WTC11 (cell line): Measurements from ENCODE around the gene FAM13A. TPM values are rescaled to one million over a fixed set of nuclear protein-coding genes. Genes with fewer than 3 reads are reported as not detected.
A peak's percentile ranks its signal among the peaks of the same experiment; 100 is the strongest.

ENCODE experiments used
- ATAC-seq: fragments of 200-7000 bp; cut with Tn5 transposase; 2 replicates; pipeline ENCODE4 v1.10.0; 2021; ENCODE audit warnings: mild to moderate bottlenecking, moderate library complexity
- CTCF ChIA-PET: fragments of 300-600 bp; sonication (Branson Sonifier 250); formaldehyde crosslinking; loops from one replicate; lab custom pipeline; 2021; ENCODE audit warnings: antibody characterized with exemption; lab: Charles Lee
- POLR2A ChIA-PET: fragments of 350-600 bp; sonication (Branson Sonifier 250); formaldehyde crosslinking; loops from one replicate; lab custom pipeline; 2021; ENCODE audit warnings: antibody characterized with exemption; lab: Charles Lee
- DNase-seq: peaks from one replicate; pipeline ENCODE4 v3.0.0; 2021; ENCODE audit warnings: low spot score
- H3K27ac Mint-ChIP-seq: 2 replicates; pipeline ENCODE4 v1.8.0; 2021; ENCODE audit warnings: mixed read lengths
- H3K27me3 Mint-ChIP-seq: 2 replicates; pipeline ENCODE4 v1.8.0; 2021; ENCODE audit warnings: low read depth, mild to moderate bottlenecking, moderate library complexity, mixed read lengths
- H3K36me3 Mint-ChIP-seq: 2 replicates; pipeline ENCODE4 v1.8.0; 2021; ENCODE audit warnings: mixed read lengths
- H3K4me1 Mint-ChIP-seq: 2 replicates; pipeline ENCODE4 v1.8.0; 2022; ENCODE audit warnings: mixed read lengths
- H3K4me3 Mint-ChIP-seq: 2 replicates; pipeline ENCODE4 v1.8.0; 2021; ENCODE audit warnings: mild to moderate bottlenecking, moderate library complexity, mixed read lengths
- H3K9me3 Mint-ChIP-seq: 2 replicates; pipeline ENCODE4 v1.8.0; 2021; ENCODE audit warnings: mixed read lengths
- ATF1 ChIP-seq: sonication (generic); formaldehyde crosslinking; IDR thresholded peaks from 2 replicates; pipeline ENCODE4 v1.8.1; 2023; ENCODE audit warnings: mild to moderate bottlenecking, moderate library complexity, missing genetic modification reagents
- CBFB ChIP-seq: sonication (generic); formaldehyde crosslinking; IDR thresholded peaks from 2 replicates; pipeline ENCODE4 v1.8.1; 2022; ENCODE audit warnings: mild to moderate bottlenecking, low read depth, missing genetic modification reagents
- CREM ChIP-seq: sonication (generic); formaldehyde crosslinking; IDR thresholded peaks from 2 replicates; pipeline ENCODE4 v1.8.1; 2022; ENCODE audit warnings: mild to moderate bottlenecking, missing genetic modification reagents, moderate library complexity
- CTCF ChIP-seq: fragments of 200-600 bp; IDR thresholded peaks from 2 replicates; pipeline ENCODE4 v1.8.0; 2022; ENCODE audit warnings: antibody characterized with exemption
- ELF4 ChIP-seq: sonication (generic); formaldehyde crosslinking; IDR thresholded peaks from 2 replicates; pipeline ENCODE4 v1.8.1; 2022; ENCODE audit warnings: low read depth, mild to moderate bottlenecking, moderate library complexity, missing genetic modification reagents
- EMX1 ChIP-seq: fragments of 250-450 bp; sonication (Bioruptor Pico); IDR thresholded peaks from 2 replicates; pipeline ENCODE4 v1.8.0; 2021; ENCODE audit warnings: mild to moderate bottlenecking
- GABPB1 ChIP-seq: sonication (generic); formaldehyde crosslinking; IDR thresholded peaks from 2 replicates; pipeline ENCODE4 v1.8.1; 2023; ENCODE audit warnings: mild to moderate bottlenecking, missing genetic modification reagents
- GTF2I ChIP-seq: fragments of 250-450 bp; sonication (Bioruptor Pico); conservative IDR thresholded peaks from 2 replicates; pipeline ENCODE4 v1.4.0; 2021; ENCODE audit warnings: mild to moderate bottlenecking
- JAZF1 ChIP-seq: fragments of 250-450 bp; sonication (Bioruptor Pico); IDR thresholded peaks from 2 replicates; pipeline ENCODE4 v1.9.0; 2021; ENCODE audit warnings: moderate library complexity, mild to moderate bottlenecking, inconsistent platforms
- NR2C2 ChIP-seq: sonication (generic); formaldehyde crosslinking; IDR thresholded peaks from 2 replicates; pipeline ENCODE4 v1.8.0; 2022; ENCODE audit warnings: mild to moderate bottlenecking, missing genetic modification reagents
- RELA ChIP-seq: sonication (generic); formaldehyde crosslinking; IDR thresholded peaks from 2 replicates; pipeline ENCODE4 v1.8.1; 2022; ENCODE audit warnings: missing genetic modification reagents, mild to moderate bottlenecking, borderline replicate concordance
- SMAD3 ChIP-seq: sonication (generic); formaldehyde crosslinking; IDR thresholded peaks from 2 replicates; pipeline ENCODE4 v1.8.0; 2022; ENCODE audit warnings: missing genetic modification reagents, mild to moderate bottlenecking, borderline replicate concordance
- SMAD4 ChIP-seq: sonication (generic); formaldehyde crosslinking; IDR thresholded peaks from 2 replicates; pipeline ENCODE4 v1.8.0; 2022; ENCODE audit warnings: mild to moderate bottlenecking, missing genetic modification reagents
- TEAD1 ChIP-seq: sonication (generic); formaldehyde crosslinking; IDR thresholded peaks from 2 replicates; pipeline ENCODE4 v1.8.0; 2022; ENCODE audit warnings: mild to moderate bottlenecking, missing genetic modification reagents
- ZNF121 ChIP-seq: sonication (generic); formaldehyde crosslinking; IDR thresholded peaks from 2 replicates; pipeline ENCODE4 v1.8.0; 2023; ENCODE audit warnings: missing genetic modification reagents
- ZNF232 ChIP-seq: sonication (generic); formaldehyde crosslinking; IDR thresholded peaks from 2 replicates; pipeline ENCODE4 v1.8.0; 2022; ENCODE audit warnings: mild to moderate bottlenecking, missing genetic modification reagents
- ZNF263 ChIP-seq: sonication (generic); formaldehyde crosslinking; IDR thresholded peaks from 2 replicates; pipeline ENCODE4 v1.8.1; 2022; ENCODE audit warnings: low read depth, mild to moderate bottlenecking, moderate library complexity, missing genetic modification reagents
- ZNF416 ChIP-seq: fragments of 250-450 bp; sonication (Bioruptor Pico); IDR thresholded peaks from 2 replicates; pipeline ENCODE4 v1.9.0; 2021; ENCODE audit warnings: mild to moderate bottlenecking, inconsistent platforms
- ZNF671 ChIP-seq: fragments of 250-450 bp; sonication (Bioruptor Pico); IDR thresholded peaks from 2 replicates; pipeline ENCODE4 v1.8.0; 2021; ENCODE audit warnings: mild to moderate bottlenecking
- total RNA-seq: library from RNA; stranded (reverse); gene quantifications from 3 replicates; pipeline ENCODE4 v1.2.3, GENCODE V29; 2021
- TF ChIP-seq, protein P1 (sequence below): fragments of 250-450 bp; sonication (Bioruptor Pico); conservative IDR thresholded peaks from 2 replicates; pipeline ENCODE4 v1.9.0; 2021; ENCODE audit warnings: mild to moderate bottlenecking
- TF ChIP-seq, protein P2 (sequence below): sonication (generic); formaldehyde crosslinking; IDR thresholded peaks from 2 replicates; pipeline ENCODE4 v1.8.0; 2022; ENCODE audit warnings: missing genetic modification reagents
- TF ChIP-seq, protein P3 (sequence below): sonication (generic); formaldehyde crosslinking; IDR thresholded peaks from 2 replicates; pipeline ENCODE4 v1.8.0; 2022; ENCODE audit warnings: mild to moderate bottlenecking, missing genetic modification reagents

FAM13A gene
- total RNA-seq, 1 experiment from 2014 or later = 14.6 TPM

DNA sequence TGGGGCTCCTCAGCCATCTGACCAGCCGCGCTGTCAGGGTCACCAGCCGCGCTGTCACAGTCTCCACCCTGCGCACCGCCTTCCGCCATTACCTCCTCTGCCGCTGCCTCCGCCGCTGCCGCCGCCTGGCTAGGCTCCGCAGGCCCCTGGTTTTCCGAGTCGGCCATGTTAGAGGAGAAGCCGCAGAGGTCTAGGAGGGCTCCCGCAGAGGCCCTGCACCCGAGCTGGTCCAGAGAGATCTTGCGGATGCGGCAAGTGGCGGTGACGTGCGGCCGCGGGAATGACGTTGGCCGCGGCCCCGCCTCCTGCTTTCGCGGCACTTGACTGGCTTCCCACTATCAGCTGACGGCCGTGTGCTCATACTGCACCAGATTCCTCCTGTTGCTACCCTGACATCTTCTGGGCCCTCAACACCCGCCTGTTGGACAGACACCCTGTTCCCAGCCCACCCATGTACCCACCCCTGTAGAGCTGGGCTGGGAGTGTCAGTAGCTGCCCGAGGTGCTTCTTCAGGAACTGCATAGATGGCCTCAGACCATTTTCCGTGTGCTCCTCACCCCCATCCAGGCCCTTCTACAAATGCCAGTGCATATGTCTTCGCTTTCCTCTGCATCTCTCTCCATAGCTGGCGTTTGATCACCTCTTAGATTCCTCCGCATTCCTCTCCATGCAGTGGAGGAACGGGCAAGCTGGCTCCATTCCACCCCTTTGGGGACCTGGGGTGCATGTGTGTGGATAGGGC, 359.2 kb downstream of the FAM13A start, which contains the start of gene NAP1L5 (continued):
- TF ChIP-seq, protein P1, sequence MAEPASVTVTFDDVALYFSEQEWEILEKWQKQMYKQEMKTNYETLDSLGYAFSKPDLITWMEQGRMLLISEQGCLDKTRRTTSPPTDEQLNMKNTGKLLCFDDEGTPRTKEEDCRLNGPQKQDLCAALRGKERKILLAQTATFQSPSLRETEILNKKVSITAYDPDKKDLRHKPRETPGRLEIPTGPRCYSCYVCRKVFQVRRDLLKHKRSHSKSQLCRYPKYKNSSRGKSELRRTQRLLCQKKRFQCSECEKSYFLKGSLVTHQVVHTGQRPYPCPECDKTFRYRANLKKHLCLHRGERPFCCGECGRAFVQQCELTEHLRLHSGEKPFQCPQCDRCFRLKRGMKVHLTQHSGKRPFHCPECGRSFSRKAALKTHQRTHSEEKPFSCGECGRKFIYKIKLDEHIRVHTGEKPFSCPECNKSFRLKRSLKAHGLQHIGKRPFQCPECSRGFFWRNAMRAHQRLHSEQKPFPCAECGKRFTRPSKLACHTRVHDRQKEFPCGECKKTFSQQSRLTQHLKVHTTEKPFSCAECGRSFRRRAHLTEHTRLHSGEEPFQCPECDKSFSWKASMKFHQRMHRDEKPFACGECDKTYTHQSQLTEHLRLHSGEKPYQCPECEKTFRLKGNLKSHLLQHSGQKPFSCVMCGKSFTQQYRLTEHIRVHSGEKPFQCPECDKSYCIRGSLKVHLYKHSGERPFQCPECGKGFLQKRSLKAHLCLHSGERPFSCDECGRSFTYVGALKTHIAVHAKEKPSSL (CRISPR knock-in tag) = no peak

DNA sequence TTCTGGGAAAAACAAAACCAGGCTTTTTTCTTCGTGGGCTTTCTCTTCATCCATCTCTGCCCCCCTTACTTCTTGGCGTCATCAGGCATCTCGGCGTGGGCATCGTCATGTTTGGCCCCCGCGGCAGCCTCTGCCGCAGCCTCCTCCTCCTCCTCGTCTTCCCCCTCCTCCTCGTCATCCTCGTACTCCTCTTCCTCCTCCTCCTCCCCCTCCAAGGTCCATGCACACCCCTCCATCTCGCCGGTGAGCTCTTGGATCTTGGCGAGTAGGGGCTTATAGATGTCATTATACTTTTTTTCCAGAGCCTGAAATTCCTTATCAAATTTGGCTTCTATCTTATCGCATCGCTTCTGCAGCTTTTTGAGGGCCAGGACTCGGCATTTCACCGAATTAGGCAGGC, 359.8 kb downstream of the FAM13A start:
- Mint-ChIP-seq H3K4me3 (peak overlapping the region; percentile 75), H3K27me3 (peaks cover 30% of the 10 kb centered on the region), H3K9me3 (no peaks in the 10 kb centered on the region), H3K4me1 (no peaks in the 10 kb centered on the region), H3K27ac (no peak overlapping the region), H3K36me3 (no peaks in the 10 kb centered on the region)
- TF ChIP-seq TEAD1 (CRISPR knock-in tag) (no peak), ZNF263 (CRISPR knock-in tag) (peak; percentile 82; the same call in 1 of the 2 replicates), ELF4 (no peak), JAZF1 (CRISPR knock-in tag) (no peak), NR2C2 (no peak)
- DNase-seq (no peak), ATAC-seq (no peak)
- ChIA-PET POLR2A (no interaction called here), CTCF (no interaction called here)

- Mint-ChIP-seq H3K9me3 (no peaks in the 10 kb centered on the region), H3K36me3 (no peaks in the 10 kb centered on the region), H3K27me3 (peaks cover 30% of the 10 kb centered on the region), H3K4me3 (peak overlapping the region; percentile 75), H3K4me1 (no peaks in the 10 kb centered on the region), H3K27ac (no peak overlapping the region)
- ChIA-PET CTCF (interaction anchor here (1.2 kb wide), 1 partner anchor 24 kb away, joined by 5 read pairs; no protein-coding TSS in a partner anchor), POLR2A (no interaction called here)
- DNase-seq = no peak
- ATAC-seq = no peak
- no peak for TF ChIP-seq CREM (CRISPR knock-in tag)
- TF ChIP-seq, protein P2, sequence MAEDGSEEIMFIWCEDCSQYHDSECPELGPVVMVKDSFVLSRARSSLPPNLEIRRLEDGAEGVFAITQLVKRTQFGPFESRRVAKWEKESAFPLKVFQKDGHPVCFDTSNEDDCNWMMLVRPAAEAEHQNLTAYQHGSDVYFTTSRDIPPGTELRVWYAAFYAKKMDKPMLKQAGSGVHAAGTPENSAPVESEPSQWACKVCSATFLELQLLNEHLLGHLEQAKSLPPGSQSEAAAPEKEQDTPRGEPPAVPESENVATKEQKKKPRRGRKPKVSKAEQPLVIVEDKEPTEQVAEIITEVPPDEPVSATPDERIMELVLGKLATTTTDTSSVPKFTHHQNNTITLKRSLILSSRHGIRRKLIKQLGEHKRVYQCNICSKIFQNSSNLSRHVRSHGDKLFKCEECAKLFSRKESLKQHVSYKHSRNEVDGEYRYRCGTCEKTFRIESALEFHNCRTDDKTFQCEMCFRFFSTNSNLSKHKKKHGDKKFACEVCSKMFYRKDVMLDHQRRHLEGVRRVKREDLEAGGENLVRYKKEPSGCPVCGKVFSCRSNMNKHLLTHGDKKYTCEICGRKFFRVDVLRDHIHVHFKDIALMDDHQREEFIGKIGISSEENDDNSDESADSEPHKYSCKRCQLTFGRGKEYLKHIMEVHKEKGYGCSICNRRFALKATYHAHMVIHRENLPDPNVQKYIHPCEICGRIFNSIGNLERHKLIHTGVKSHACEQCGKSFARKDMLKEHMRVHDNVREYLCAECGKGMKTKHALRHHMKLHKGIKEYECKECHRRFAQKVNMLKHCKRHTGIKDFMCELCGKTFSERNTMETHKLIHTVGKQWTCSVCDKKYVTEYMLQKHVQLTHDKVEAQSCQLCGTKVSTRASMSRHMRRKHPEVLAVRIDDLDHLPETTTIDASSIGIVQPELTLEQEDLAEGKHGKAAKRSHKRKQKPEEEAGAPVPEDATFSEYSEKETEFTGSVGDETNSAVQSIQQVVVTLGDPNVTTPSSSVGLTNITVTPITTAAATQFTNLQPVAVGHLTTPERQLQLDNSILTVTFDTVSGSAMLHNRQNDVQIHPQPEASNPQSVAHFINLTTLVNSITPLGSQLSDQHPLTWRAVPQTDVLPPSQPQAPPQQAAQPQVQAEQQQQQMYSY (CRISPR knock-in tag) = no peak
- TF ChIP-seq, protein P3, sequence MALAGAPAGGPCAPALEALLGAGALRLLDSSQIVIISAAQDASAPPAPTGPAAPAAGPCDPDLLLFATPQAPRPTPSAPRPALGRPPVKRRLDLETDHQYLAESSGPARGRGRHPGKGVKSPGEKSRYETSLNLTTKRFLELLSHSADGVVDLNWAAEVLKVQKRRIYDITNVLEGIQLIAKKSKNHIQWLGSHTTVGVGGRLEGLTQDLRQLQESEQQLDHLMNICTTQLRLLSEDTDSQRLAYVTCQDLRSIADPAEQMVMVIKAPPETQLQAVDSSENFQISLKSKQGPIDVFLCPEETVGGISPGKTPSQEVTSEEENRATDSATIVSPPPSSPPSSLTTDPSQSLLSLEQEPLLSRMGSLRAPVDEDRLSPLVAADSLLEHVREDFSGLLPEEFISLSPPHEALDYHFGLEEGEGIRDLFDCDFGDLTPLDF = no peak
- TF ChIP-seq ZNF121 (CRISPR knock-in tag) = no peak
These were observed 360.4 kb downstream of the FAM13A start for GRCh38 chr4:88696630-88697029.

DNA sequence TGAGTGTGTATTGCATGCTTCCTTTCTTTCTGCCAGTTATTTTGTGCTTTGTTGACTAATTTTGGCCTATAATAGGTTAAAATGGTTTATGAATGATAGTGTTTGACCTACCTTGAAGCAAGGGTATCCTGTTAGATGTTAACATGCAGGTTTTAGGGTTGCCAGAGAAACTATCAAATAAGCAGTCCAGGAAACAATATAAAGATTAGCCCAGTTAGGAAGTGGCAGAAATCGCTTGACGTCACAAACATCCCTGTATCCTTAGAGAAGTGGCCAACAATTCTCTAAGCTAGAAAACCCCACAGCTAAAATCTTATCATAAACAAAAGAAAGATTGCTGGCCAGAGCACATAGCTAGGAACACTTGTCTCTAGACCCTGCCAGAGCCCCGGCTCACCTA, 363.2 kb downstream of the FAM13A start:
- POLR2A ChIA-PET = no interaction called here
- H3K4me1 Mint-ChIP-seq = no peaks in the 10 kb centered on the region
- DNase-seq = no peak
- H3K27me3 Mint-ChIP-seq = peaks cover 23% of the 10 kb centered on the region
- no peak for ATAC-seq
- no peaks in the 10 kb centered on the region for H3K9me3 Mint-ChIP-seq
- no peaks in the 10 kb centered on the region for H3K36me3 Mint-ChIP-seq
- no peak overlapping the region for H3K4me3 Mint-ChIP-seq
- CTCF ChIA-PET = no interaction called here
- H3K27ac Mint-ChIP-seq = no peak overlapping the region
- TF ChIP-seq CTCF (no peak), CBFB (CRISPR knock-in tag) (no peak), EMX1 (CRISPR knock-in tag) (no peak), RELA (CRISPR knock-in tag) (no peak), SMAD4 (CRISPR knock-in tag) (no peak), ZNF671 (no peak), GTF2I (no peak), ZNF416 (no peak), GABPB1 (CRISPR knock-in tag) (no peak), SMAD3 (CRISPR knock-in tag) (no peak), ATF1 (CRISPR knock-in tag) (no peak), ZNF232 (CRISPR knock-in tag) (no peak), ELF4 (no peak)
- TF ChIP-seq, protein P3 = no peak
